SW480 (cell line): ENCODE results near the gene SAFB.

Experiments used
- DNase-seq: peaks from one replicate; pipeline ENCODE4 v3.0.0-alpha.2; 2016; ENCODE audit warnings: low spot score

Gene SAFB

GRCh38 chr19:5627395-5627904 is 4.6 kb downstream of the SAFB start:
- no peak for DNase-seq

- no peak for DNase-seq
These were observed 5.6 kb downstream of the SAFB start for GRCh38 chr19:5628461-5628860.

- DNase-seq: no peak
These were observed 6.1 kb downstream of the SAFB start for GRCh38 chr19:5628919-5629481.

GRCh38 chr19:5631567-5632240 is 8.8 kb downstream of the SAFB start:
- no peak for DNase-seq

- DNase-seq: no peak
These were observed 9.3 kb downstream of the SAFB start for GRCh38 chr19:5632241-5632612.

GRCh38 chr19:5632657-5633056 is 9.8 kb downstream of the SAFB start:
- no peak for DNase-seq

GRCh38 chr19:5635427-5635826 is 12.5 kb downstream of the SAFB start:
- no peak for DNase-seq

GRCh38 chr19:5637971-5638370 is 15.1 kb downstream of the SAFB start:
- DNase-seq: no peak

GRCh38 chr19:5641171-5641570 is 18.3 kb downstream of the SAFB start:
- no peak for DNase-seq

- DNase-seq: no peak
These were observed 19.3 kb downstream of the SAFB start for GRCh38 chr19:5642204-5642603.

- no peak for DNase-seq
These were observed 20.2 kb downstream of the SAFB start for GRCh38 chr19:5643060-5643459.

- DNase-seq: no peak
These were observed 21.2 kb downstream of the SAFB start for GRCh38 chr19:5644037-5644436.

- DNase-seq: no peak
These were observed 22.5 kb downstream of the SAFB start for GRCh38 chr19:5645409-5645808.

- DNase-seq: no peak
These were observed 23.8 kb downstream of the SAFB start for GRCh38 chr19:5646703-5647102.

- no peak for DNase-seq
These were observed 25.6 kb downstream of the SAFB start for GRCh38 chr19:5648464-5648863.

GRCh38 chr19:5651361-5651760 is 28.5 kb downstream of the SAFB start:
- DNase-seq: no peak

GRCh38 chr19:5652261-5652660 is 29.4 kb downstream of the SAFB start:
- no peak for DNase-seq

GRCh38 chr19:5654931-5655330 is 32.0 kb downstream of the SAFB start:
- DNase-seq: no peak

GRCh38 chr19:5655412-5655811 is 32.5 kb downstream of the SAFB start:
- no peak for DNase-seq

- no peak for DNase-seq
These were observed 38.6 kb downstream of the SAFB start for GRCh38 chr19:5661483-5661882.

GRCh38 chr19:5663904-5664303 is 41.0 kb downstream of the SAFB start:
- no peak for DNase-seq

GRCh38 chr19:5664515-5664914 is 41.6 kb downstream of the SAFB start:
- no peak for DNase-seq

- peak; percentile 20 for DNase-seq
These were observed 43.1 kb downstream of the SAFB start for GRCh38 chr19:5665781-5666513.
